SK-N-SH (cell line): ENCODE measurements around the gene LRCH4. TPM values are rescaled to one million over a fixed set of nuclear protein-coding genes. Genes with fewer than 3 reads are reported as not detected.

Source experiments
- CTCF ChIA-PET: fragments of 300-600, 350-600 bp; formaldehyde crosslinking; extraction: SDS; loops from one replicate; lab custom pipeline; 2021; lab: Yijun Ruan, JAX
- POLR2A ChIA-PET: fragments of 350-600 bp; sonication (Branson Sonifier 250); formaldehyde crosslinking; extraction: SDS; loops from one replicate; lab custom pipeline; 2020; ENCODE audit warnings: antibody characterized with exemption, inconsistent platforms; lab: Yijun Ruan, JAX
- DNase-seq: peaks from one replicate; pipeline ENCODE4 v3.0.0; 2012
- H2AFZ ChIP-seq: fragments of 200-600 bp; sonication (generic); 2 replicates; pipeline ENCODE4 v1.8.1; 2016; ENCODE audit warnings: antibody characterized with exemption, mild to moderate bottlenecking, low read depth
- H3F3A ChIP-seq: fragments of 200-600 bp; sonication (generic); replicated peaks from 2 replicates; pipeline ENCODE3; 2016; ENCODE audit warnings: antibody characterized with exemption, mild to moderate bottlenecking; ENCODE audit not compliant: insufficient read depth
- H3K27ac ChIP-seq, 2 experiments: fragments of 200-500 bp in 1 of 2; fragments of 200-600 bp in 1 of 2; sonication (Bioruptor generic) in 1 of 2; sonication (generic), shearing (Covaris generic) in 1 of 2; 2 replicates each; pipeline versions ENCODE4 v1.5.1 to v1.6.1; 2014 to 2016; ENCODE audit warnings: low read depth in 2 of 2, inconsistent platforms in 1 of 2, low read length in 1 of 2, mild to moderate bottlenecking in 1 of 2, mixed read lengths in 1 of 2
- H3K27me3 ChIP-seq: fragments of 200-600 bp; sonication (generic), shearing (Covaris generic); 2 replicates; pipeline ENCODE4 v1.6.1; 2016; ENCODE audit warnings: mixed run types; ENCODE audit not compliant: insufficient read depth
- H3K36me3 ChIP-seq, 2 experiments: fragments of 200-500 bp in 1 of 2; fragments of 200-600 bp in 1 of 2; sonication (Bioruptor generic) in 1 of 2; sonication (generic) in 1 of 2; replicated peaks in 1 of 2; 2 replicates each; pipeline versions ENCODE3 to v1.5.1; 2014 to 2016; ENCODE audit warnings: low read length in 1 of 2, mild to moderate bottlenecking in 1 of 2; ENCODE audit not compliant: insufficient read depth in 2 of 2, control insufficient read depth in 1 of 2
- H3K4me1 ChIP-seq, 2 experiments: fragments of 200-500 bp in 1 of 2; fragments of 200-600 bp in 1 of 2; sonication (Bioruptor generic) in 1 of 2; sonication (generic), shearing (Covaris generic) in 1 of 2; 2 replicates each; pipeline versions ENCODE4 v1.5.1 to v1.6.1; 2014 to 2016; ENCODE audit warnings: low read depth in 1 of 2, low read length in 1 of 2, mixed run types in 1 of 2; ENCODE audit not compliant: insufficient read depth in 2 of 2, control insufficient read depth in 1 of 2
- H3K4me2 ChIP-seq: fragments of 200-600 bp; sonication (generic), shearing (Covaris generic); 2 replicates; pipeline ENCODE4 v1.6.1; 2017; ENCODE audit warnings: mixed run types
- H3K4me3 ChIP-seq, 2 experiments: fragments of 200-500 bp in 1 of 2; fragments of 200-600 bp in 1 of 2; sonication (Bioruptor generic) in 1 of 2; sonication (generic), shearing (Covaris generic) in 1 of 2; 2 replicates each; pipeline versions ENCODE4 v1.5.1 to v1.8.1; 2014 to 2016; ENCODE audit warnings: low read depth in 2 of 2, inconsistent platforms in 1 of 2, low read length in 1 of 2, mild to moderate bottlenecking in 1 of 2, mixed read lengths in 1 of 2, moderate library complexity in 1 of 2
- H3K79me2 ChIP-seq: fragments of 200-600 bp; sonication (generic); 2 replicates; pipeline ENCODE4 v1.8.1; 2017; ENCODE audit warnings: mild to moderate bottlenecking; ENCODE audit not compliant: insufficient read depth
- H3K9ac ChIP-seq: fragments of 200-600 bp; sonication (generic); 2 replicates; pipeline ENCODE4 v1.6.1; 2017; ENCODE audit warnings: mixed run types
- H3K9me2 ChIP-seq: fragments of 200-600 bp; sonication (generic); 2 replicates; pipeline ENCODE4 v1.6.1; 2017; ENCODE audit warnings: mixed run types
- H3K9me3 ChIP-seq: fragments of 200-600 bp; sonication (generic); 2 replicates; pipeline ENCODE4 v1.6.1; 2017; ENCODE audit warnings: mixed run types, mild to moderate bottlenecking, moderate library complexity
- H4K20me1 ChIP-seq: fragments of 200-600 bp; sonication (generic); 2 replicates; pipeline ENCODE4 v1.6.1; 2017; ENCODE audit warnings: mild to moderate bottlenecking, mixed run types; ENCODE audit not compliant: insufficient read depth
- FOSL2 ChIP-seq: IDR thresholded peaks from 2 replicates; pipeline ENCODE4 v1.4.0; 2012; ENCODE audit warnings: low read depth, mild to moderate bottlenecking, moderate library complexity, borderline replicate concordance
- GABPA ChIP-seq: IDR thresholded peaks from 2 replicates; pipeline ENCODE4 v1.4.0; 2012; ENCODE audit warnings: low read depth, mild to moderate bottlenecking
- JUND ChIP-seq: IDR thresholded peaks from 2 replicates; pipeline ENCODE4 v1.4.0; 2012
- PBX3 ChIP-seq: IDR thresholded peaks from 2 replicates; pipeline ENCODE4; 2012
- RAD21 ChIP-seq: IDR thresholded peaks from 2 replicates; pipeline ENCODE4 v1.6.1; 2012; ENCODE audit warnings: mild to moderate bottlenecking, low read length
- REST ChIP-seq: IDR thresholded peaks from 2 replicates; pipeline ENCODE4 v1.6.1; 2012; ENCODE audit warnings: mild to moderate bottlenecking, low read depth, low read length, moderate library complexity
- RXRA ChIP-seq: IDR thresholded peaks from 2 replicates; pipeline ENCODE4 v1.4.0; 2012; ENCODE audit warnings: low read depth, mild to moderate bottlenecking, borderline replicate concordance
- TAF1 ChIP-seq: IDR thresholded peaks from 2 replicates; pipeline ENCODE4 v1.6.1; 2012; ENCODE audit warnings: low read depth, mild to moderate bottlenecking, low read length, moderate library complexity, borderline replicate concordance
- USF1 ChIP-seq: IDR thresholded peaks from 2 replicates; pipeline ENCODE4 v1.4.0; 2012; ENCODE audit warnings: low read depth, borderline replicate concordance
- ZBTB33 ChIP-seq: IDR thresholded peaks from 2 replicates; pipeline ENCODE4 v1.4.0; 2012; ENCODE audit warnings: low read depth, borderline replicate concordance
- WGBS: methylation state at CpG from one replicate; pipeline ENCODE4 v1.1.6; 2017; ENCODE audit warnings: low lambda C conversion rate; 5-methylcytosine and 5-hydroxymethylcytosine counted together
- polyA plus RNA-seq, 3 experiments: library from polyadenylated mRNA; depleted of rRNA; stranded (reverse); fragments of >200 nt; gene quantifications; 2 replicates each; pipeline ENCODE4 v1.2.3, GENCODE V29; 2012

Gene LRCH4
- polyA plus RNA-seq, 1 of the 3 experiments (the other 2 are of a cell fraction), result 29.8 TPM

GRCh38 chr7:100544967-100545359 lies 41.0 kb downstream of the LRCH4 start (continued):
- no peak for TF ChIP-seq REST

- H3K27me3 ChIP-seq, result no peaks in the 10 kb centered on the region
- H3F3A ChIP-seq, result peaks cover 36% of the 10 kb centered on the region
- no peaks in the 10 kb centered on the region for H3K9me3 ChIP-seq
- ChIA-PET CTCF (interaction anchor here (1.2 to 19.1 kb wide), 8 partner anchors 17 to 90 kb away, joined by 3 to 353 read pairs (median 7); partner anchors contain the start of genes MOSPD3 and NYAP1), POLR2A (interaction anchor here (0.6 to 0.7 kb wide), 2 partner anchors 26 to 54 kb away, joined by 3 read pairs; no protein-coding TSS in a partner anchor)
- no peak overlapping the region; the same call in 1 of the 2 replicates for H3K4me2 ChIP-seq
- H3K27ac ChIP-seq, result peak overlapping the region; percentile 89; a peak in 3 of 4 replicates
- H3K9me2 ChIP-seq, result no peaks in the 10 kb centered on the region
- H3K79me2 ChIP-seq, result peaks cover 27% of the 10 kb centered on the region; the same call in 1 of the 2 replicates
- DNase-seq, result no peak
- no peak overlapping the region for H3K4me3 ChIP-seq
- peaks cover 0 to 3% of the 10 kb centered on the region in 2 experiments for H3K36me3 ChIP-seq
- no peak overlapping the region for H2AFZ ChIP-seq
- no peak for TF ChIP-seq ZBTB33
- TF ChIP-seq RXRA, result no peak
- TF ChIP-seq RAD21, result no peak
- TF ChIP-seq JUND, result no peak
- no peak for TF ChIP-seq TAF1
- TF ChIP-seq GABPA, result no peak
- TF ChIP-seq PBX3, result no peak
- no peak for TF ChIP-seq USF1
- TF ChIP-seq REST, result no peak
- no peak for TF ChIP-seq FOSL2
- no peaks in the 10 kb centered on the region for H4K20me1 ChIP-seq
- peaks cover 40 to 48% of the 10 kb centered on the region in 2 experiments for H3K4me1 ChIP-seq
- H3K9ac ChIP-seq, result no peak overlapping the region
- WGBS, result 82% methylated on average over 5 of the region's 5 CpGs
Measured at GRCh38 chr7:100544386-100544785, 41.5 kb downstream of the LRCH4 start.
